ENCODE measurements around the gene PTPRE. TPM values are rescaled to one million over a fixed set of nuclear protein-coding genes. Genes with fewer than 3 reads are reported as not detected.

The PTPRE gene
- total and polyA plus RNA-seq, 10 of the 15 experiments (the other 5 are each of a cell fraction or from before 2014, with no cell fraction given) = 2.9 to 7.6 (median 5.8) TPM

DNA sequence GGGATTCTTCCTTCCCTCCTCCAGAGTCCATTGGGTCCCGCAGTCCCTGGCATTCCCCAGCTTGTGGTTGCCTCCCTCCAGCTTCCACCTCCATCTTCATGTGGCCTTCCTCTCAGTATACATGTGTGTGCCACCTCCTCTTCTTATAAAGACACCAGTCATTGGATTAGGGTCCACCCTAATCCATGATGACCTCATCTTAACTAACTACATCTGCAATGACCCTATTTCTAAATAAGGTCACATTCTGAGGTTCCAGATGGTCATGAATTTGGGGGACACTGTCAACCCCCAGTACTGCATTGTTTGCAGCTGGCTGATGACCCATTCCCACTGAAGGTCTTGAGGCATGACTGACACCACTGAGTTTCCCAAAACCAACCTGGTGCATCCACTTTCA, 99.0 kb downstream of the PTPRE start:
- ChIA-PET RAD21 (ENCODE audit: unreplicated experiment) (no interaction called here), CTCF (no interaction called here), SMC1A (ENCODE audit: uncharacterized antibody, unreplicated experiment) (no interaction called here), POLR2A (interaction anchor here (0.6 kb wide), 1 partner anchor 37 kb away, joined by 11 read pairs; no protein-coding TSS in a partner anchor)
- Histone ChIP-seq H3K36me3 (ENCODE audit: control insufficient read depth in 2 of 2, insufficient read depth in 2 of 2, low read length in 1 of 2) (no peaks in the 10 kb centered on the region), H2AFZ (ENCODE audit: control insufficient read depth, low read depth, low read length) (no peak overlapping the region), H3K4me3 (no peak overlapping the region), H3K9ac (ENCODE audit: control insufficient read depth, insufficient read depth, low read length) (no peak overlapping the region), H3K79me2 (ENCODE audit: control insufficient read depth, insufficient read depth, low read length) (no peaks in the 10 kb centered on the region), H4K20me1 (ENCODE audit: control insufficient read depth, insufficient read depth) (no peaks in the 10 kb centered on the region), H3K27ac (ENCODE audit: control insufficient read depth, insufficient read depth) (no peak overlapping the region), H3K27me3 (replicated peaks in 1 of 2; ENCODE audit: control insufficient read depth in 2 of 2, insufficient read depth in 2 of 2, low read length in 1 of 2) (0 out of 4 replicates have a peak, but pooled peaks cover 0 to 2% of the 10 kb centered on the region in 2 experiments), H3K4me2 (ENCODE audit: control insufficient read depth, insufficient read depth) (no peak overlapping the region), H3K4me1 (ENCODE audit: control insufficient read depth, insufficient read depth, low read length) (no peaks in the 10 kb centered on the region), H3K9me3 (replicated peaks; ENCODE audit: control insufficient read depth, insufficient read depth, low read length) (no peaks in the 10 kb centered on the region)
- in situ Hi-C loops (cut with MboI) = no loop called here
- no peak for DNase-seq (ENCODE audit: low read depth, low spot score)
- intact Hi-C loops (cut with micrococcal nuclease; ENCODE audit: unreplicated experiment) = no loop called here
- no peak for ATAC-seq
- no peak for TF ChIP-seq MEF2A (IDR thresholded peaks at IDR 0.05; ENCODE audit: insufficient read depth, low read depth, low read length)
- no peak for TF ChIP-seq NRF1 (conservative IDR thresholded peaks at IDR 0.05; ENCODE audit: low read depth, low read length)
- no peak for TF ChIP-seq CREM (IDR thresholded peaks at IDR 0.05; ENCODE audit: low read depth)
- TF ChIP-seq CBFB (IDR thresholded peaks at IDR 0.05; ENCODE audit: low read depth) = no peak
- no peak for TF ChIP-seq SMARCA5 (IDR thresholded peaks at IDR 0.05)
- TF ChIP-seq, protein P1, sequence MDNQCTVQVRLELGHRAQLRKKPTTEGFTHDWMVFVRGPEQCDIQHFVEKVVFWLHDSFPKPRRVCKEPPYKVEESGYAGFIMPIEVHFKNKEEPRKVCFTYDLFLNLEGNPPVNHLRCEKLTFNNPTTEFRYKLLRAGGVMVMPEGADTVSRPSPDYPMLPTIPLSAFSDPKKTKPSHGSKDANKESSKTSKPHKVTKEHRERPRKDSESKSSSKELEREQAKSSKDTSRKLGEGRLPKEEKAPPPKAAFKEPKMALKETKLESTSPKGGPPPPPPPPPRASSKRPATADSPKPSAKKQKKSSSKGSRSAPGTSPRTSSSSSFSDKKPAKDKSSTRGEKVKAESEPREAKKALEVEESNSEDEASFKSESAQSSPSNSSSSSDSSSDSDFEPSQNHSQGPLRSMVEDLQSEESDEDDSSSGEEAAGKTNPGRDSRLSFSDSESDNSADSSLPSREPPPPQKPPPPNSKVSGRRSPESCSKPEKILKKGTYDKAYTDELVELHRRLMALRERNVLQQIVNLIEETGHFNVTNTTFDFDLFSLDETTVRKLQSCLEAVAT (IDR thresholded peaks at IDR 0.05) = no peak
- no peak for TF ChIP-seq RFX5 (IDR thresholded peaks at IDR 0.05; ENCODE audit: low read depth, low read length)
- no peak for TF ChIP-seq CEBPB (IDR thresholded peaks at IDR 0.05; ENCODE audit: borderline replicate concordance in 1 of 2, low read depth in 2 of 2, low read length in 2 of 2)
- TF ChIP-seq DPF2 (IDR thresholded peaks at IDR 0.05) = no peak
- no peak for TF ChIP-seq FOXM1 (IDR thresholded peaks at IDR 0.05; ENCODE audit: low read depth, low read length)
- TF ChIP-seq, protein P2, sequence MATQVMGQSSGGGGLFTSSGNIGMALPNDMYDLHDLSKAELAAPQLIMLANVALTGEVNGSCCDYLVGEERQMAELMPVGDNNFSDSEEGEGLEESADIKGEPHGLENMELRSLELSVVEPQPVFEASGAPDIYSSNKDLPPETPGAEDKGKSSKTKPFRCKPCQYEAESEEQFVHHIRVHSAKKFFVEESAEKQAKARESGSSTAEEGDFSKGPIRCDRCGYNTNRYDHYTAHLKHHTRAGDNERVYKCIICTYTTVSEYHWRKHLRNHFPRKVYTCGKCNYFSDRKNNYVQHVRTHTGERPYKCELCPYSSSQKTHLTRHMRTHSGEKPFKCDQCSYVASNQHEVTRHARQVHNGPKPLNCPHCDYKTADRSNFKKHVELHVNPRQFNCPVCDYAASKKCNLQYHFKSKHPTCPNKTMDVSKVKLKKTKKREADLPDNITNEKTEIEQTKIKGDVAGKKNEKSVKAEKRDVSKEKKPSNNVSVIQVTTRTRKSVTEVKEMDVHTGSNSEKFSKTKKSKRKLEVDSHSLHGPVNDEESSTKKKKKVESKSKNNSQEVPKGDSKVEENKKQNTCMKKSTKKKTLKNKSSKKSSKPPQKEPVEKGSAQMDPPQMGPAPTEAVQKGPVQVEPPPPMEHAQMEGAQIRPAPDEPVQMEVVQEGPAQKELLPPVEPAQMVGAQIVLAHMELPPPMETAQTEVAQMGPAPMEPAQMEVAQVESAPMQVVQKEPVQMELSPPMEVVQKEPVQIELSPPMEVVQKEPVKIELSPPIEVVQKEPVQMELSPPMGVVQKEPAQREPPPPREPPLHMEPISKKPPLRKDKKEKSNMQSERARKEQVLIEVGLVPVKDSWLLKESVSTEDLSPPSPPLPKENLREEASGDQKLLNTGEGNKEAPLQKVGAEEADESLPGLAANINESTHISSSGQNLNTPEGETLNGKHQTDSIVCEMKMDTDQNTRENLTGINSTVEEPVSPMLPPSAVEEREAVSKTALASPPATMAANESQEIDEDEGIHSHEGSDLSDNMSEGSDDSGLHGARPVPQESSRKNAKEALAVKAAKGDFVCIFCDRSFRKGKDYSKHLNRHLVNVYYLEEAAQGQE (IDR thresholded peaks at IDR 0.05; ENCODE audit: low read depth, low read length) = no peak
- no peak for FAIRE-seq
- no TSS peak for BruUV-seq (replicated peaks)
- 45% methylated on average over 1 of the region's 1 CpG for WGBS (ENCODE audit: insufficient coverage, insufficient replicate concordance, low lambda C conversion rate, missing lambda C conversion rate)
